Immature natural killer cell (primary cell): ENCODE measurements around the gene KATNB1. TPM values are rescaled to one million over a fixed set of nuclear protein-coding genes. Genes with fewer than 3 reads are reported as not detected.
A peak's percentile ranks its signal among the peaks of the same experiment; 100 is the strongest.
"Not testable (repeated sequence)": the region's sequence is repeated elsewhere in the genome, so short reads cannot be mapped to it uniquely, and the experiment has no call there.

Experiments
- DNase-seq, 3 donors: peaks; one replicate each; pipeline ENCODE4 v3.0.0; 2022; ENCODE audit warnings: mixed read lengths in 1 of 3
- H3K27ac Mint-ChIP-seq, 6 donors: one replicate each; pipeline ENCODE4 v1.8.0; 2020; ENCODE audit warnings: mixed read lengths in 6 of 6, mild to moderate bottlenecking in 5 of 6, inconsistent platforms in 4 of 6, moderate library complexity in 3 of 6
- H3K27me3 Mint-ChIP-seq, 3 donors: one replicate each; pipeline ENCODE4 v1.8.0; 2020 to 2021; ENCODE audit warnings: low read depth in 3 of 3, mild to moderate bottlenecking in 3 of 3, mixed read lengths in 3 of 3, moderate library complexity in 3 of 3, inconsistent platforms in 1 of 3
- H3K36me3 Mint-ChIP-seq, 3 donors: one replicate each; pipeline ENCODE4 v1.8.0; 2020; ENCODE audit warnings: mixed read lengths in 3 of 3, inconsistent platforms in 2 of 3, mild to moderate bottlenecking in 2 of 3
- H3K4me1 Mint-ChIP-seq, 2 donors: one replicate each; pipeline ENCODE4 v1.8.0; 2020; ENCODE audit warnings: inconsistent platforms in 2 of 2, mild to moderate bottlenecking in 2 of 2, mixed read lengths in 2 of 2, moderate library complexity in 1 of 2
- H3K4me3 Mint-ChIP-seq, 5 donors: one replicate each; pipeline ENCODE4 v1.8.0; 2020; ENCODE audit warnings: mild to moderate bottlenecking in 5 of 5, mixed read lengths in 5 of 5, inconsistent platforms in 3 of 5, moderate library complexity in 3 of 5
- H3K9me3 Mint-ChIP-seq, 6 donors: one replicate each; pipeline ENCODE4 v1.8.0; 2020; ENCODE audit warnings: mild to moderate bottlenecking in 6 of 6, mixed read lengths in 6 of 6, inconsistent platforms in 4 of 6, moderate library complexity in 3 of 6
- polyA plus RNA-seq, 3 donors: library from polyadenylated mRNA; unstranded; fragments of 300-500 nt; fragmentation: Illumina TruSeq; gene quantifications; one replicate each; pipeline ENCODE4 v1.2.3, GENCODE V29; 2021

KATNB1 gene
- polyA plus RNA-seq, 3 donors from 2014 or later = 21.6 to 43.9 (median 43.1) TPM

- H3K27me3 Mint-ChIP-seq = peaks cover 0 to 4% (median 0%) of the 10 kb centered on the region in 3 donors
- H3K27ac Mint-ChIP-seq = no peak overlapping the region
- H3K4me3 Mint-ChIP-seq = no peak overlapping the region
- H3K9me3 Mint-ChIP-seq = no peaks in the 10 kb centered on the region
- no peak for DNase-seq
- no peaks in the 10 kb centered on the region for H3K4me1 Mint-ChIP-seq
- H3K36me3 Mint-ChIP-seq = peaks cover 4 to 15% (median 13%) of the 10 kb centered on the region in 3 donors
Observed at GRCh38 chr16:57774705-57775285, 39.2 kb downstream of the KATNB1 start.

GRCh38 chr16:57775661-57776469 lies 40.3 kb downstream of the KATNB1 start:
- Mint-ChIP-seq H3K9me3 (no peaks in the 10 kb centered on the region), H3K36me3 (peaks cover 4 to 13% (median 12%) of the 10 kb centered on the region in 3 donors), H3K27me3 (peaks cover 0 to 4% (median 0%) of the 10 kb centered on the region in 3 donors), H3K4me3 (no peak overlapping the region), H3K4me1 (no peaks in the 10 kb centered on the region), H3K27ac (no peak overlapping the region)
- no peak for DNase-seq

GRCh38 chr16:57778658-57779057 lies 43.1 kb downstream of the KATNB1 start:
- DNase-seq = no peak
- Mint-ChIP-seq H3K4me1 (no peaks in the 10 kb centered on the region), H3K27ac (no peak overlapping the region), H3K36me3 (peaks cover 4 to 21% (median 12%) of the 10 kb centered on the region in 3 donors), H3K27me3 (no peaks in the 10 kb centered on the region), H3K9me3 (no peaks in the 10 kb centered on the region), H3K4me3 (no peak overlapping the region)

- H3K9me3 Mint-ChIP-seq, DNase-seq, H3K4me1 Mint-ChIP-seq, H3K27me3 Mint-ChIP-seq, H3K27ac Mint-ChIP-seq, H3K4me3 Mint-ChIP-seq: not testable (repeated sequence)
- peaks cover 4 to 21% (median 15%) of the 10 kb centered on the region in 3 donors for H3K36me3 Mint-ChIP-seq
Observed at GRCh38 chr16:57779836-57780235, 44.3 kb downstream of the KATNB1 start.

GRCh38 chr16:57781349-57781740 lies 45.8 kb downstream of the KATNB1 start:
- H3K36me3 Mint-ChIP-seq = peaks cover 4 to 21% (median 14%) of the 10 kb centered on the region in 3 donors
- DNase-seq = no peak
- no peaks in the 10 kb centered on the region for H3K4me1 Mint-ChIP-seq
- no peaks in the 10 kb centered on the region for H3K9me3 Mint-ChIP-seq
- no peak overlapping the region for H3K27ac Mint-ChIP-seq
- H3K4me3 Mint-ChIP-seq = no peak overlapping the region
- peaks cover 0 to 2% (median 0%) of the 10 kb centered on the region in 3 donors for H3K27me3 Mint-ChIP-seq

- no peak for DNase-seq
- H3K27ac Mint-ChIP-seq = peak overlapping the region in 1 of 6 donors; percentile 31
- no peak overlapping the region for H3K4me3 Mint-ChIP-seq
Observed at GRCh38 chr16:57781741-57782606, 46.4 kb downstream of the KATNB1 start.

GRCh38 chr16:57782607-57783055 lies 47.1 kb downstream of the KATNB1 start:
- Mint-ChIP-seq H3K36me3 (peaks cover 4 to 17% (median 13%) of the 10 kb centered on the region in 3 donors), H3K27ac (peak overlapping the region in 1 of 6 donors; percentile 35)
- H3K4me1 Mint-ChIP-seq, H3K4me3 Mint-ChIP-seq, H3K27me3 Mint-ChIP-seq, H3K9me3 Mint-ChIP-seq, DNase-seq: not testable (repeated sequence)

More at GRCh38 chr16:57781741-57782606, 46.4 kb downstream of the KATNB1 start:
- H3K27me3 Mint-ChIP-seq = peaks cover 0 to 2% (median 0%) of the 10 kb centered on the region in 3 donors
- H3K9me3 Mint-ChIP-seq = no peaks in the 10 kb centered on the region
- peaks cover 4 to 17% (median 13%) of the 10 kb centered on the region in 3 donors for H3K36me3 Mint-ChIP-seq
- no peaks in the 10 kb centered on the region for H3K4me1 Mint-ChIP-seq

- H3K9me3 Mint-ChIP-seq = no peaks in the 10 kb centered on the region
- H3K4me1 Mint-ChIP-seq = no peaks in the 10 kb centered on the region
- H3K27ac Mint-ChIP-seq = peak overlapping the region in 1 of 6 donors; percentile 35
- H3K36me3 Mint-ChIP-seq = peaks cover 4 to 17% (median 13%) of the 10 kb centered on the region in 3 donors
- H3K4me3 Mint-ChIP-seq = no peak overlapping the region
- DNase-seq = no peak
- H3K27me3 Mint-ChIP-seq = peaks cover 0 to 2% (median 0%) of the 10 kb centered on the region in 3 donors
Observed at GRCh38 chr16:57783116-57783515, 47.5 kb downstream of the KATNB1 start.

GRCh38 chr16:57783883-57784282 lies 48.3 kb downstream of the KATNB1 start:
- Mint-ChIP-seq H3K27me3 (peaks cover 0 to 2% (median 0%) of the 10 kb centered on the region in 3 donors), H3K36me3 (peaks cover 4 to 13% (median 8%) of the 10 kb centered on the region in 3 donors), H3K9me3 (no peaks in the 10 kb centered on the region), H3K27ac (no peak overlapping the region), H3K4me3 (no peak overlapping the region), H3K4me1 (no peaks in the 10 kb centered on the region)
- DNase-seq = no peak

GRCh38 chr16:57784334-57784733 lies 48.8 kb downstream of the KATNB1 start:
- no peak for DNase-seq
- H3K9me3 Mint-ChIP-seq = no peaks in the 10 kb centered on the region
- no peak overlapping the region for H3K27ac Mint-ChIP-seq
- H3K4me1 Mint-ChIP-seq = peaks cover 0 to under 1% of the 10 kb centered on the region in 2 donors
- no peak overlapping the region for H3K4me3 Mint-ChIP-seq
- peaks cover 0 to 2% (median 0%) of the 10 kb centered on the region in 3 donors for H3K27me3 Mint-ChIP-seq
- peaks cover 4 to 11% (median 6%) of the 10 kb centered on the region in 3 donors for H3K36me3 Mint-ChIP-seq

GRCh38 chr16:57785385-57785784 lies 49.8 kb downstream of the KATNB1 start:
- H3K9me3 Mint-ChIP-seq = no peaks in the 10 kb centered on the region
- H3K36me3 Mint-ChIP-seq = peaks cover 6 to 13% (median 8%) of the 10 kb centered on the region in 3 donors
- H3K27me3 Mint-ChIP-seq = peaks cover 0 to 2% (median 0%) of the 10 kb centered on the region in 3 donors
- no peak overlapping the region for H3K27ac Mint-ChIP-seq
- no peak overlapping the region for H3K4me3 Mint-ChIP-seq
- peaks cover 0 to 1% of the 10 kb centered on the region in 2 donors for H3K4me1 Mint-ChIP-seq
- no peak for DNase-seq

- Mint-ChIP-seq H3K4me1 (peaks cover 0 to 1% of the 10 kb centered on the region in 2 donors), H3K27me3 (peaks cover 0 to 2% (median 0%) of the 10 kb centered on the region in 3 donors), H3K36me3 (peaks cover 6 to 13% (median 8%) of the 10 kb centered on the region in 3 donors), H3K4me3 (no peak overlapping the region), H3K27ac (no peak overlapping the region), H3K9me3 (no peaks in the 10 kb centered on the region)
- DNase-seq = no peak
Observed at GRCh38 chr16:57785924-57786323, 50.4 kb downstream of the KATNB1 start.
